Adrenal gland (tissue), 5 donors: Measurements from ENCODE around the gene CHPF2.

Experiments used
- POLR2A ChIP-seq, 2 donors: fragments of 450-650 bp; IDR thresholded peaks; one replicate each; pipeline ENCODE4 v1.6.1; 2017; ENCODE audit warnings: antibody characterized with exemption in 2 of 2, mild to moderate bottlenecking in 2 of 2, moderate library complexity in 1 of 2
- TF ChIP-seq, protein P1 (sequence below), 6 experiments: fragments of 450-650 bp in 4 of 6; fragments of 200-600 bp in 2 of 6; sonication (generic) in 1 of 6; IDR thresholded peaks; 1 replicate in 5 of 6; 2 replicates in 1 of 6; pipeline versions ENCODE4 v1.5.1 to v1.8.0; 2016 to 2021; ENCODE audit warnings: antibody characterized with exemption in 6 of 6, mild to moderate bottlenecking in 2 of 6, moderate library complexity in 1 of 6
- donor health status: DM: no; HTN: no; CAD: no.

DNA sequence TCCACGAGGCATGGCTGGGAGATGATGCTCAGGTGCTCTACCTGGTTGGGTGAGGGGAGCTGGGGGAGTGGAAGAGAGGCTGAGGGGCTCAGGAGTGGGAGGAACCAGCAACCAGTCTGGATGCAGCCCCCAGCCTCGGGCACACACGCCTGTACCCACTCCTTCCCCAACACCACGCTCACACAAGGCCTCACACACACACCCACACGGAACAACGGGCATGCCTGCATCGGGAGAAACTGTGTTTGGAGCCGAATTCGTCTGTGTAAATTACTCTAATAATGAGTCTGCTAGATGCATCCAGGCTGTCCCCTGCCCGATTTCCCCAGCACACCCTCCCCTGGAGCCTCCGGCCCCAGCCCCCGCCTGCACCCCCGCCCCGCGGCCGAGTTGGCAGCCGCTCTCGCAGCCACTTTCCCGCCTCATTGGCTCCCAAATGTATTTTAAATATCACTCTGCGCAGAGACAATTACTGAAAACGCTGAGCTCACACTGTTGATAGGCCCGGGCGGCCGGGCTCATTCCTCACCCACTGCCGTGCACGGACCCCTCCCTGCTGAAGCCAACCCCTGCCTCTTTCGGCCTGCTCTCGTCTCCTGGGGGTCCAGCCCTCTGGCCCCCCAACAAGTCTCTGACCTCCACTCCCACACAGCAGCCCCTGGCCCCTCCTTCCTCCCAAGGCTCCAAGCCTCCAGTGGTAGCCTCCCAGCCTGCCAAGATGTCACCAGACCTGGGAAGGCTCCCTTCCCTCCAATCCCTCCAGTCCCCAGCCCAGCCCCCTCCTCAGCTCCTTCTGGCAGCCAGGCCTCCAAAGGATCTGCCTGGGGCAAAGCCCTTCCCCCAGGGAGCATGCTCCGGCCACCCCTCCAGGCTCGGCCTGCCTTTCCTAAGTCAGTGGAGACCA is 33.1 kb upstream of the CHPF2 start:
- TF ChIP-seq, protein P1, sequence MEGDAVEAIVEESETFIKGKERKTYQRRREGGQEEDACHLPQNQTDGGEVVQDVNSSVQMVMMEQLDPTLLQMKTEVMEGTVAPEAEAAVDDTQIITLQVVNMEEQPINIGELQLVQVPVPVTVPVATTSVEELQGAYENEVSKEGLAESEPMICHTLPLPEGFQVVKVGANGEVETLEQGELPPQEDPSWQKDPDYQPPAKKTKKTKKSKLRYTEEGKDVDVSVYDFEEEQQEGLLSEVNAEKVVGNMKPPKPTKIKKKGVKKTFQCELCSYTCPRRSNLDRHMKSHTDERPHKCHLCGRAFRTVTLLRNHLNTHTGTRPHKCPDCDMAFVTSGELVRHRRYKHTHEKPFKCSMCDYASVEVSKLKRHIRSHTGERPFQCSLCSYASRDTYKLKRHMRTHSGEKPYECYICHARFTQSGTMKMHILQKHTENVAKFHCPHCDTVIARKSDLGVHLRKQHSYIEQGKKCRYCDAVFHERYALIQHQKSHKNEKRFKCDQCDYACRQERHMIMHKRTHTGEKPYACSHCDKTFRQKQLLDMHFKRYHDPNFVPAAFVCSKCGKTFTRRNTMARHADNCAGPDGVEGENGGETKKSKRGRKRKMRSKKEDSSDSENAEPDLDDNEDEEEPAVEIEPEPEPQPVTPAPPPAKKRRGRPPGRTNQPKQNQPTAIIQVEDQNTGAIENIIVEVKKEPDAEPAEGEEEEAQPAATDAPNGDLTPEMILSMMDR (IDR thresholded peaks at IDR 0.05), result no peak
- TF ChIP-seq POLR2A (IDR thresholded peaks at IDR 0.05), result no peak
